Vagina (tissue), 2 donors: ENCODE results near the gene JAM3.

Experiments used
- CTCF ChIP-seq, 3 experiments: fragments of 450-650 bp in 2 of 3; fragments of 200-600 bp in 1 of 3; sonication (generic) in 1 of 3; IDR thresholded peaks; one replicate each; pipeline ENCODE4 v1.5.1; 2017 to 2019; ENCODE audit warnings: antibody characterized with exemption in 3 of 3, mild to moderate bottlenecking in 2 of 3, moderate library complexity in 2 of 3
- POLR2A ChIP-seq, 2 donors: fragments of 450-650 bp; IDR thresholded peaks; one replicate each; pipeline ENCODE4 v1.6.1; 2017; ENCODE audit warnings: antibody characterized with exemption in 2 of 2, mild to moderate bottlenecking in 2 of 2, moderate library complexity in 2 of 2

GRCh38 chr11:134144744-134145143 is 75.9 kb downstream of the JAM3 start:
- TF ChIP-seq CTCF (IDR thresholded peaks at IDR 0.05) (no peak), POLR2A (IDR thresholded peaks at IDR 0.05) (no peak)
